DMS114 treated with DMSO at 0.1 percent for 48 hours (cell line): ENCODE measurements around the gene CALHM5.

ENCODE experiments used
- DNase-seq: peaks from one replicate; lab custom pipeline; 2025; ENCODE audit not compliant: unreplicated experiment; lab: John Stamatoyannopoulos, UW

CALHM5 gene

DNA sequence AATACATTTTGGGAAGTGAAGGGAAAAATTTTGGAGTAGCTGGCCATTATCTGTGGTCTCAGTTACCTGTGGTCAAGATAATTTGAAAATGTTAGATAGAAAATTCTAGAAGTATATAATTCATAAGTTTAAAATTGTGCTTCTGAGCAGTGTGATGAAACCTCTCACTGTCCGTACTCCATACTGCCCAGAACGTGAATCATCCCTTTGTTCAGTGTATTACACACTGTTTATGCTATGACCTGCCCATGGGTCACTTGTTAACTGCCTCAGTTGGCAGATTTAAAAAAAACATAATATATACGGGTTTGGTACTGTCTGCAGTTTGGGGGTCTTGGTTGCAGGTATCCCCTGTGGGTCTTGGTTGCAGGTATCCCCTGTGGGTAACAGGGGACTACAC is 4.1 kb upstream of the CALHM5 start:
- DNase-seq: no peak

DNA sequence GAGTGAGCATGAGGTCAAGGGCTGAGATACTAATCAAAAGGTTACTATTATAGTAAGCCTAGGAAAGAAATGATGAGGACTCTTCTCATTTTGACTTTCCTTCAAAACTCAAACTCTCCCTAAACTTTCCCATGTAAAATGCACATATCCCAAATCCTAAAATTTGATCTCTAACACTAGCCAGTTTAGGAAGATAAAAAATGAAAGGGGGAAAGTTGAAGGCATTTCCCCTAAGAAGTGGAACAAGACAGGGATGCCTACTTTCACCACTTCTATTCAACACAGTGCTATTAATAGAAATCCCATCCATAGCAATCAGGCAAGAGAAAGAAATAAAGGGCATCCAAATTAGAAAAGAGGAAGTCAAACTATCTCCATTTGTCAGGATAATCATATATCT is 2.9 kb upstream of the CALHM5 start:
- DNase-seq: no peak

DNA sequence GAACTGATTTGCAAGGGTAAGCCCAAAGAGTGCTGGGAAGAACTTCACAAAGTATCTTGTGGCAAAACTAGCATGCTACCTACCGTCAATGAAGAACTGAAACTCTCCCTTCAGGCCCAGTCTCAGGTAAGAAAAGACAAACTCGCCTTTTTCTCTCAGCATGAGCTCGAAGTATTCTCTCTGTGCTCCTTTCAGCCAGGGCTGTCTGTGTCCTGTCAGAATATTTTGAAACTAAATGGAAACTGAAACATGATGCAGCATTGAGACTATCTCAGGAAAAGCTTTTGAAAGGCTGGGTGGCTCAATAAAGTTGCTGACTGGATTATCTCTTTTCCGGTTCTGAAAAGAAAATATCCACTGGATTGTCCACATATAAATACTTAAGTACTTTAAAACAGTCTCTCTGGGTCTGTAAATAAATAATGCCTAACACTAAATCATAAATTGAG is 696 bp downstream of the CALHM5 start:
- no peak for DNase-seq

DNA sequence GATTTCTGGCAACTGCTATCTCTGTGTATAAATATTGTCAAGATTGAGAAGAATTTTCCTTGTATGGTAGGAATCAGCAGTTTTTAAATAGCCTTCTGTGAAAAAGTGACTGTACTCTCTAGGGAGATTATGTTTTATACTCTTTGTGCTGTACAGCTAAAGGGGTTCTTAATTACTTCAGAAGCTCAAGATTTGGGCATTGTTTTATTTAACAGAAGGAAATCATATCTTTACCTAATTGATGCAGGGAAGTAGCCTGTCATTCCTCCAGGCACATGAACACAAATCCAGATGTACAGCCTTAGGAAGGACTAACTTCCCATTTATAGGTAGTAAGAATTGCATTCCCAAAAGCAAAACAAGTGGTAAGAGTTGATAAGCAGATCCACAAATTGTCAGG is 1.3 kb downstream of the CALHM5 start:
- no peak for DNase-seq

DNA sequence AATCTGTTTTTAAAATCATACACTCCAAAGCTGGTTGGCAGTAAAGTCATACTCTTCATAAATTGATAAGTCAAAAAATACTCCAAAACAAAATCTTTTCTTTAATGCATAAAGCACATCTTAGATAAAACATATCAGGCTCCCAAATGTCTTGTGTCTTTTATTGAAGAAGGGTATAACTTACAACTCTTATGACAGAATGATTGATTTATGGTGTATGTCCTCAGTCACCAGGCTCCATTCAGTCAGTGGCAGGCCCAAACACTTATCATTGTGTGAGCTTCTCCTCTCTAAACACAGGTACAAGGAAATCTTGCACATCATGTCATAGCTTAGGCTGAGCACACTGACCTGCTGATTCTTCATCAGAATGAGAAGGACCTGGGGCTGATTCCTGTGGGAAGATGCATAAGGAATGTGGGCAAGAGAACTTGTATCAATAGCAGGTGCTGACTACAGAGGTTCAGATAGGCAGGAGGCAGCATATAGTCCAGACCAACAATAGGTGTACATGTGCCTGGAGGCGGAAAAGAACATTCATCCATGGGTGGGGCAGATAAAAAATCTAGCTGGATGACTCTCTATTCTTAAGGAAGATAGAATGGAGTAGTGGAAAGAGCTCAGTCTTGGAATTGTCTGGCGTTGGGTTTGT is 1.9 kb downstream of the CALHM5 start:
- DNase-seq: peak; percentile 42

DNA sequence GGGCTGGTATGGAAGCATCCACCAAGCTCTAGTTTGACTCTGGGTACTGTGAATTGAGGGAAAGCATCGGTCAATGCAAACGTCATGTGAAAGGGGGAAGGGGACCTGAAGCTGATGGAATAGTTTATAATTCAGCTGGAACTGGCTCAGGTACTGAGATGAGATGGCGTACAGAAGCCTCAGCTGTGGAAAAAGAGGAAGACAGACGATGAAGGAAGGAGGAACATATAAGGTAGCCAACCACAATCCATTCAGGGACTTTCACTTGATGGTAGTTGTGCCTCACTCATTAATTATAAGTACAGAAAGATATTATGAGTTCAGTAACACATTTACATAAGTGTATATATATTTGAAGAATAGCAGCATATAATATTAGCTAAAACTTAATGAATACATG is 2.7 kb downstream of the CALHM5 start:
- no peak for DNase-seq

DNA sequence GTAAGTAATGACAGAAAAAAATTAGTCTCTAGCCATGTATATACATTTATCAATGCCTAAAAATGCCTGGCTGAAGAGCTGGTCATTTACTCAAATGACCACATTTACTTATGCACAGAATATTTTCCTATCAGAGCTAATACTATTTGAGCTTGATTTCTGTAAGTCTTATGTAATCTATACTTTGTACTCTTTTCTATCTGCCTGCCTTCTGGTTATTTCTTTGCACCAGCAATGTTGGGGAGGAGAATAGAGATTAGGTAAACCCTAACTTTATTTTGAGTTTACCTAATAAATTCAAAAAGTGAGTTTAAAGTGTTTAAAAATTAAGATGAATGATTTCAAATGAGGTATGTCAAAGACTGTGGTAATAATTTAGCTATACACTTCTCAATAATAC is 3.7 kb downstream of the CALHM5 start:
- no peak for DNase-seq

DNA sequence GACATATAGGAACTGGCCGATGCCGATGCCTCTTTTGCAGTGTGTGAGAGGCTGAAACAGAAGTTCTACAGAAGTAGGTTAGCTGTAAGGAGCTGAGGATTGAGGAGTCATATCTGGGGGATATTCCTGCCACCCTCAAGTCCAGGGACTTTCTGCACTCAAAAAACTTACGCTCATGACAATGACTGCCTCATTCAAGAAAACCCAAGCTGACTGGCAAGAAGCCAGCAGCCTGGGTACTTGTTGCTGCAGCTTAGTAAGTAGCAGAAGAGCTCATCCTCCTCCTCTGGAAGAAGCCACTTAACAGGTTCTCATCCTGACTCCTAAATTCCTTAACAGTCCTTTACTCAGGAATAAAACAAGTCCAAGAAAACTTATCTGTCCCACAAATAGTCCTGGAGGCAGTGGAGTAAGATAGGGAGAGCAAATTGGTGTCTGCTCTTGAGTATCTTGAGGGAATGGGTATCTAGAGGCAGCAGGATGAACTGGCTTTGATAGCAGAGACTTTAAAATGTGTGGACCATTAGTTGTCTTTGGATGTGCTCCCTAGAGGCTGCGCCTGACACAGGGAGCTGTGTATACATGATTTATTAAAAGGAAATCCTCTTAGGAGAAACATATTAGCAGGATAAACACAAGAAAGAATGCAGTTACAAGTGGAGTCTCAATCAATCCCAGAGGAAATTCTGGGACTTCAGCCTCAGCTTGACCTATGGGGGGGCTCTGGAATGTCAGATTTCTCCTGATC is 7.4 kb downstream of the CALHM5 start:
- DNase-seq: no peak

DNA sequence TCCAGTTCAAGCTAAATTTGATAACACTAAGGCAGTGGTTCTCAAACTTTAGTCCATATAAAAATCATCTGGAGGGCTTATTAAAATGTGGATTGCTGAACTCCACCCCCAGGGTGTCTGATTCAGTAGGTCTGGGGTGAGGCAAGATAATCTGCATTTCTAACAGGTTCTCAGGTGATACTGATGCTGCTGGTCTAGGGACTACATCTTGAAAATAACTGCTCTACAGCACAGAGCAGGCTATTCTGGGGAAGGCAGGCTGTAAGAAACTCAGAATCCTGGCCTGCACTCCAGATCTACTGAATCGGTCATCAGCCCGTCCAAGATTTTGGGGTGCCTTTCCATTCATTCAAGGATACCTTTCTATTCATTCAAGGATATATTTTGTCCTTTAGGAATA is 11.5 kb downstream of the CALHM5 start:
- DNase-seq: no peak

DNA sequence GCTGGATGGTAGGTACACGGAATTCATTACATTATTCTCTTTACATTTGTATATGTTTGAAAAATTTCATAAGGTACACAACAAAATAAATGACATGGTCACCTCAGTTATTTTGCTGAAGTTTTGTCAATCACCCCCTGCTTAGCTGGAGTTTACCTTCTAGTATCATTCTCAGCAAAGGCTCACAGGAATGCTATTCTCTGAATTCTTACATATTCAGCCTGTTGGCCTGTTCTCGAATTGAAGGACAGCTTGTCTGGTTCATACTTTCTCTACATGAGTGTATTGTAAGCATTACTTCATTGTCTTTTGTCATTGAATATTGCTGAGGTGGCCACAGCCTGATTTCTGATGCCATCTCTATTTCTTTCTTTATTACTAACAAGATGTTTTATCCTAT is 12.8 kb downstream of the CALHM5 start:
- no peak for DNase-seq

DNA sequence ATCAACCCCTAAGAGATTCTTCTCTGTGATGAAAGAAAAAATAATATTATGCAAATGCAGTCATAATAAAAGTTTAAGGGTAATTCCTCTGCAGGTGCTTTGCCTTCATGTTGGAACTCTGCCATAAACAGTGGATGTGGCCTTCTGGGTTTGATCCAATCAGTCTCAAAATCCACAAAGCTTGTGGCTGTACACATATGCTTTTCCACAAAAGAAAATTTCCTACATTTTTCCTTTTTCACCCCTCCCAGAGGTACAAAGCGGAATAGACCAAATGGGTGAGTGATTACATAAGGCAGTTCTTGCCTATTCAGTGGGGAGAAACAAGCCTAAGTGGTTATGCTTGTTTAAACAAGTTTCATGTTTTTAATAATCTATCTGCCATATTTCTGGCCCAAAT is 16.7 kb downstream of the CALHM5 start:
- DNase-seq: peak; percentile 41

DNA sequence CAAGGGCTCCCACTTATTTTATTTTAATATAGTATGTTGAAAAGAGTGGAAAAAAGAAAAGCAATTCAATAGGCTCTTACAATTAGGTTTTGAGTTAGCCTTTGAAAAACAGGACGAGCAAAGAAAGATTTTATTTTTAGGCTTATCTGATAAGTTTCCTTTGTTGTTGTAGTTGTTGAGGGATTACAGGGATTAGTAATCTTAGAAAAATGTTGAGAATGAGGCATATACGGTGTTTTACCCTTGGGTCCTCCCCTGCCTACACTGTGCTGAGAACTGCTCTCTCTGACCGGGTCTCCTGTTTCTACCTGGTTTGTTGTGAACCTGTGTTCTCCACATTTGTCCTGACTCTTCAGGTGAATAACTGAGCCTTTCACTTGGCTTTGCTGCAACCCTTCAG is 17.3 kb downstream of the CALHM5 start:
- DNase-seq: no peak

DNA sequence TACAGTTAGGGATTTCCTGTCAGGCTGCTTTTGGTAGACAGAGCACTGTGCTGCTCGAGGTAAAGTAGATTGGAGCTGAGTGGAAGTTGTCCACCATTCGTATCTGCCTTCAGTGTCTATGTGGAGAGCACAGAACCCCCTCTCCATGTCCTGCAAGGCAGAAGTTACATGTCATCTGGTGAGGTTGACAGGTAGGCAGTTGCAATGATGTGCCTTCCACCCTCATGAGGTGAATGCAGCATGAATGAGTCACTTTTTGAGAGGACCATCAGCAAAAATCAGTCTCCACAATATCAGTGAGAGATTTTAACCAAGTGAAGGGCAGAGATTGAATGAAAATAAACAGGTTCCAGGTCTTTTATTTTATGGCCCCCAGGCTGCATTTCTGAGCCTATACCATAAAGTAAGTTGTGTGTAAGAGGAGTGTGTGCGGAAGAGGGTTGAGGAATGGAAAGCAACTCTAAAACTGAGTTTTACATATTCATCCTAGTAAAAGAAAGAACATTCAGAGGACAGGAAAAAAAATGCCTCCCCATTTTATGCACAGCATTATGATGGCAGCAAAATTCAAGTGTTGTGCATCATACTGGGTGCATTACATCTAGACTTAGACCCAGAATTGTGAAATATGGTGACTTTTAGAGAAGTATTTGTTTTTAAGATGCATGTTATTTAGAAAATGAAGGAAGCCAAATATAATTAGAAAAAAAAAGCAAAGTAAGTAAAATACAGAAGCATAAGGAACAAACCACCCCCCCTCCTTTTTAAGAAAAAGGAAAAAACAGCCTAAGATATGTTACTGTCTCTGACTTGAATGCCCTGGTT is 18.2 kb downstream of the CALHM5 start:
- DNase-seq: no peak

DNA sequence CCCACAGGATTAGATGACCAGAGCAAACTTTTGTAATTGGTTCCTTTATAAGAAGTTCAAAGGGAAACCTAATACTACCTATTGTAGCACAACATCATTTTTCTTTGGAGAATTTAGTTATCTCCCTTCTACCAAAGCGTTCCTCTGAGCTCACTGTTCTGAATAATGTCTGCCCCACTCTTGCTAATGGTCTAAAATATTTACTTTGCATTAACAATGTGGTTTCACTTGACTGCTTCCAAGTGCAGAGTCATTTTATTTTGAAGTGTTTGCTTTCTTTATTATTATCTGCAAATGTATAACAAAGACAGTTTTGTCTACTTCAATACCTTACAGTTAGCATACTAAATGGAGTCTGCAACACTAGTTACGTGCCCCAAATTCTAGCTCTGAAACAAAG is 19.0 kb downstream of the CALHM5 start:
- peak; percentile 60 for DNase-seq

DNA sequence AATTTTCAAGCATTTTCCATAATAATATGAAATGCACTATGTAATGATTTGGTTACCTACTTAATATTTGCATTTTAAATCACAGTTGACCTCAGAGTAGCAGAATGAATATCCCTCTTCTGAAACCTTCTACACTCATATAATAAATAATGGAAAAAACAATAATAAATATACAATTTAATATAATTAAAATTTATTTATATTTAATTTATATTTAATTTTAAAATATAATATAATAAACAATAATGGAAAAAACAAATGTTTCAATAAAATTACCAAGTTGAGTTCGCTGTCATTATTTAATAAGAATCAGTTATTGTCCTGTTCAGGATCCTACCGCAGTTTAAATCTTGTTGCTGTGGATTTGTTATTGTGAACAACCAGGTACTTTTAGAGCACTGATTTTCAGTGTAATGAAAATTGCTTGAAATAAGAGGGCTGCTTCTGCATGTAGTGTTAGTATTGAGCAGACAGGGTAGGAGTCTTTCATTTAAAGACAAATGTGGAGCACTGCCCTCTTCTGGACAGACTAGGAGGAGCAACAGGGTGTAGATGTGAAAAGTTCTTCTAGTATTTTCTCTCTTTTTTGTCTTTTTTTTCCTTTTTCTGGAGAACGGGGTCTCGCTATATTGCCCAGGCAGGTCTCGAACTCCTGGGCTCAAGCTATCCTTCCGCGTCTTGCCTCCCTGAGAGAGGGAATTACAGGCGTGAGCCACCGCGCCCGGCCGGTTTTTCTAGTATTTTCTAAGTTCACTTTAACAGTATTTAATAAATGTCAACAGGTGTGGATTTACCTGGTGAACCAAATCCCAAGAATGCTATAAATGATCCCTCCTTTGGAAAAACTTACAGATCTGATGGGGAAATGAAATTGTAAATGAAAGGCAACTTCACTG is 20.5 kb downstream of the CALHM5 start:
- DNase-seq: peak; percentile 73

DNA sequence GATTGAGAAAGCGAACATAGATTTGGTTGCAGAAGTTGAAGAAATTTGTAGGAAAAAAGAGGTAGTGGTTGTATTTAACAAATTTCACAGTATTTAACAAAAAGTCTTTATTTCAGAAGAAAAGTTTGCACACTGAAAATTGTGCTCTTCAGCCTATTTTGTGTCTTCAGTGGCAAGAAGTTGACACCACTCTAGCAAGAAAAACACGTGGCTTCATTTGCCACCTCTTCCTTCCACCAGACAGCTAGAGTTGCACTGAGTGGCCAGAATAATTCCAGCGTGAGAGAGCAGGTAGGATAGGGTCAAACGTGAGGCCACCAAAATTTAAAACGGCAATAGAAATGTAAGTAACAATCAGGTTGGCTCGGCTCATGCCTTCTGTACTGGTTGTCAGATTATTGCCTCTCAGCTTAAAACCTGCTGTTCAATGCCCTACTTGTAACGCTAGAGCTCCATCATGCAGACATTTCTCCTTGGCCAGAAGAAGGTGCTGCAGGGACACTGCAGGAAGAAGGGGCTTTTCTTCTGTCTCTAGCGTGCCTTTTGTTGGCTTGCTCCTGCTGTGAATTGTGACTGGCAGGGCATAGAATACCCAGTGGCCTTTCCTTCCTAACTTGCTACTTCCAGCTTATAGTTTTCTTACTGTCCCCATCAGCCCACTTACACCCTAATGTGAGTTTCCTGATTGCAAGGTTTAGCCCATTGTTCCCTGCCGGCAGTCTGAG is 22.0 kb downstream of the CALHM5 start:
- DNase-seq: peak; percentile 34

DNA sequence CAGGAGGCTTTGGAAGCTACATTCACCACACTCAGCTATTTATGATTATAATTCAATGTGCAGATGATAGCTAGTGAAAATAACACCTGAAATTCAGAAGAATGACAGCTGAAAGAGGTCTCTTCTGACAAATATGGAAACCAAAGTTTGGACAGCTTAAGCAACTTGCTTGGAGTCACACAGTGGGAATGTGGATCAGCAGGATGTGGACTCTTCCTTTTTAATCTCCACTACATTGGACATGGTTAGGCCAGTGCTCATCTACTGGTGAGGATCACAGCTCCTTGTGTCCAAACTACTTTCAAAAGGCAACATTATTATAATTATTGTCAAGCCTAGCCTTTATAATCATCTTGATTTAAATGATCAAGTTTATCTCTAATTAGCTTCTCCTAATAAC is 23.7 kb downstream of the CALHM5 start:
- no peak for DNase-seq

DNA sequence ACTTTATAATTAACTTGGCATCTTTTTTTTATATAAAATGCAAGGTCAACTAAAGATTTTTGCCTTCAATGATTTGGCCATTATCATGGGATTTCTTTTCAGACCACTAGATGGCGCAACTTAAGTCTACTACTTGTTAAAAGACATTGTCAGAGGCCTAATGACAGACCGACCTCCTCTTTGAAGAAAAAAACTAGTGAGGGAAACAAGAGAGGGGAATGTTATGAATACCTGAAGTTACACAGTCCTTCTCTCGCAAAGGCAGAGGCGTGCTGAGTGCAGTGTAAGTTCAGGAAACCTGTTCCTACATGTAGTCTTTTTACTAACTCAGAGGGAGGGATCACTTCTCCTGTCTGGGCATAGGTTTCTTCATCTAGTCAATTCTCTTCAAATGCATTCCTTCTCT is 24.8 kb downstream of the CALHM5 start:
- peak; percentile 46 for DNase-seq

DNA sequence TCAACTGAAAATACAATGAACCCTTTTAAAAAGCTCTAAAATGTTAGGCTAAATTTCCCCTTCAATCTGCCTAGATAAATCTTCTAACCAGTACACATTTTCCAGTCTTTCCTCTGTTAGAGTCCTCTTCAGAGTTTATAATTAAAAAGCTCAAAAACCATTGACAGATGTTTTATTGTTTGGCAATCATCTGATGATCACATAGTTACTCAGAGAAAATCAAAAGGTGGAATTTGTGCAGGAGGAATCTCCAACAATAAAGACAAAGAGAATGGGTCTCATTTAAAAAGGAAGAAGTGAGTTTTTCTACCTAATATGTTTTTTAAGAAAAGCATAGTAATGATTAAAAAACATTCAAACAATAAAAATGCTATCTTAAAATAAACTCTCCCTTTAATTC is 31.0 kb downstream of the CALHM5 start:
- no peak for DNase-seq

DNA sequence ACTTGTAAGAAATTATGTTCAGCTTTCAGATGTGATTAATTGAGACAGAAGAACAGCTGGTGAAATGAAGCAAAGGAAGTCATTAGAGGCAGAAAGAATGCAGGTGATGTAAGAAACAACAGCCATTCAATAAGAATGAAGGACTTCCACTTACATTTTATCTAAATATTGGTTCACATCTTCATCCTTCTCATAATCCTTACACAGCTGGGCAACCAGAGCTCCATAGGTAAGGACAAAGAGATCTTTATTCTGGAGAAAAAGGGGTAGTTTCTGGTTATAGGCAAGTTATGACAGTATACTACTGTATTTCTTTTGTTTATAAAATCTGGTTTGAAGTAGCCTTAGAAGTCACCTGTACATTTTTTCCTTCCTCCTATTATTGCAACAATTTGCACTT is 31.7 kb downstream of the CALHM5 start:
- no peak for DNase-seq
